HUES48 (cell line): ENCODE results near the gene ADGRF5.
A peak's percentile ranks its signal among the peaks of the same experiment; 100 is the strongest.

Source experiments
- H3K27ac ChIP-seq: one replicate; pipeline ENCODE4 v1.7.0; 2013; ENCODE audit warnings: low read depth, low read length, inconsistent platforms
- H3K27me3 ChIP-seq: 2 replicates; pipeline ENCODE4 v1.6.1; 2013; ENCODE audit warnings: mild to moderate bottlenecking, low read length; ENCODE audit not compliant: control insufficient read depth, insufficient read depth
- H3K36me3 ChIP-seq: 2 replicates; pipeline ENCODE4 v1.6.1; 2013; ENCODE audit warnings: low read length; ENCODE audit not compliant: control insufficient read depth, insufficient read depth
- H3K4me1 ChIP-seq: 2 replicates; pipeline ENCODE4 v1.6.1; 2013; ENCODE audit warnings: mild to moderate bottlenecking, low read length; ENCODE audit not compliant: control insufficient read depth, insufficient read depth
- H3K4me3 ChIP-seq: 2 replicates; pipeline ENCODE4 v1.5.1; 2013; ENCODE audit warnings: mild to moderate bottlenecking, low read depth, low read length
- H3K9ac ChIP-seq: 2 replicates; pipeline ENCODE4 v1.6.1; 2013; ENCODE audit warnings: mild to moderate bottlenecking, low read depth, low read length, moderate library complexity
- H3K9me3 ChIP-seq: 2 replicates; pipeline ENCODE4 v1.6.1; 2013; ENCODE audit warnings: low read length; ENCODE audit not compliant: control insufficient read depth, insufficient read depth

ADGRF5 gene

GRCh38 chr6:46894433-46894832 is 27.3 kb downstream of the ADGRF5 start:
- Histone ChIP-seq H3K36me3 (no peaks in the 10 kb centered on the region), H3K4me3 (no peak overlapping the region), H3K9ac (no peak overlapping the region), H3K9me3 (no peaks in the 10 kb centered on the region), H3K27ac (no peak overlapping the region), H3K27me3 (no peaks in the 10 kb centered on the region), H3K4me1 (no peaks in the 10 kb centered on the region)

GRCh38 chr6:46893648-46894047 is 28.1 kb downstream of the ADGRF5 start:
- Histone ChIP-seq H3K27me3 (no peaks in the 10 kb centered on the region), H3K4me3 (no peak overlapping the region), H3K36me3 (no peaks in the 10 kb centered on the region), H3K4me1 (no peaks in the 10 kb centered on the region), H3K27ac (no peak overlapping the region), H3K9me3 (no peaks in the 10 kb centered on the region), H3K9ac (no peak overlapping the region)

GRCh38 chr6:46891252-46891795 is 30.4 kb downstream of the ADGRF5 start:
- Histone ChIP-seq H3K9me3 (no peaks in the 10 kb centered on the region), H3K36me3 (no peaks in the 10 kb centered on the region), H3K27me3 (no peaks in the 10 kb centered on the region), H3K4me1 (no peaks in the 10 kb centered on the region), H3K27ac (no peak overlapping the region), H3K4me3 (no peak overlapping the region), H3K9ac (no peak overlapping the region)

GRCh38 chr6:46888578-46888977 is 33.2 kb downstream of the ADGRF5 start:
- Histone ChIP-seq H3K27me3 (no peaks in the 10 kb centered on the region), H3K36me3 (no peaks in the 10 kb centered on the region), H3K27ac (no peak overlapping the region), H3K4me1 (no peaks in the 10 kb centered on the region), H3K9ac (no peak overlapping the region), H3K9me3 (no peaks in the 10 kb centered on the region), H3K4me3 (no peak overlapping the region)

- Histone ChIP-seq H3K27me3 (no peaks in the 10 kb centered on the region), H3K9ac (no peak overlapping the region), H3K36me3 (no peaks in the 10 kb centered on the region), H3K4me1 (no peaks in the 10 kb centered on the region), H3K4me3 (no peak overlapping the region), H3K9me3 (no peaks in the 10 kb centered on the region), H3K27ac (no peak overlapping the region)
Observed at GRCh38 chr6:46888031-46888430, 33.7 kb downstream of the ADGRF5 start.

- Histone ChIP-seq H3K4me1 (no peaks in the 10 kb centered on the region), H3K9ac (no peak overlapping the region), H3K27me3 (no peaks in the 10 kb centered on the region), H3K4me3 (no peak overlapping the region), H3K9me3 (no peaks in the 10 kb centered on the region), H3K27ac (no peak overlapping the region), H3K36me3 (no peaks in the 10 kb centered on the region)
Observed at GRCh38 chr6:46882645-46883044, 39.1 kb downstream of the ADGRF5 start.

GRCh38 chr6:46879003-46879402 is 42.7 kb downstream of the ADGRF5 start:
- no peaks in the 10 kb centered on the region for H3K9me3 ChIP-seq
- H3K9ac ChIP-seq, result no peak overlapping the region
- peaks cover 8% of the 10 kb centered on the region for H3K4me1 ChIP-seq
- no peak overlapping the region for H3K4me3 ChIP-seq
- no peaks in the 10 kb centered on the region for H3K27me3 ChIP-seq
- H3K36me3 ChIP-seq, result no peaks in the 10 kb centered on the region
- no peak overlapping the region for H3K27ac ChIP-seq

- no peaks in the 10 kb centered on the region for H3K9me3 ChIP-seq
- no peaks in the 10 kb centered on the region for H3K36me3 ChIP-seq
- H3K27ac ChIP-seq, result no peak overlapping the region
- H3K4me3 ChIP-seq, result no peak overlapping the region
- H3K27me3 ChIP-seq, result no peaks in the 10 kb centered on the region
- H3K9ac ChIP-seq, result no peak overlapping the region
- peaks cover 8% of the 10 kb centered on the region for H3K4me1 ChIP-seq
Observed at GRCh38 chr6:46876126-46876525, 45.6 kb downstream of the ADGRF5 start.

- Histone ChIP-seq H3K4me3 (no peak overlapping the region), H3K27ac (no peak overlapping the region), H3K27me3 (no peaks in the 10 kb centered on the region), H3K9ac (no peak overlapping the region), H3K9me3 (no peaks in the 10 kb centered on the region), H3K36me3 (no peaks in the 10 kb centered on the region), H3K4me1 (peaks cover 9% of the 10 kb centered on the region)
Observed at GRCh38 chr6:46867411-46867810, 54.3 kb downstream of the ADGRF5 start.

GRCh38 chr6:46865221-46865620 is 56.5 kb downstream of the ADGRF5 start:
- Histone ChIP-seq H3K9me3 (no peaks in the 10 kb centered on the region), H3K9ac (no peak overlapping the region), H3K36me3 (no peaks in the 10 kb centered on the region), H3K27ac (peak overlapping the region; percentile 5), H3K4me3 (no peak overlapping the region), H3K4me1 (peaks cover 9% of the 10 kb centered on the region), H3K27me3 (no peaks in the 10 kb centered on the region)

- no peaks in the 10 kb centered on the region for H3K36me3 ChIP-seq
- no peak overlapping the region for H3K4me3 ChIP-seq
- no peak overlapping the region for H3K27ac ChIP-seq
- H3K27me3 ChIP-seq, result no peaks in the 10 kb centered on the region
- peaks cover 9% of the 10 kb centered on the region for H3K4me1 ChIP-seq
- H3K9ac ChIP-seq, result no peak overlapping the region
- H3K9me3 ChIP-seq, result no peaks in the 10 kb centered on the region
Observed at GRCh38 chr6:46863791-46864190, 57.9 kb downstream of the ADGRF5 start.

GRCh38 chr6:46862381-46862780 is 59.4 kb downstream of the ADGRF5 start:
- H3K27me3 ChIP-seq, result no peaks in the 10 kb centered on the region
- H3K9me3 ChIP-seq, result no peaks in the 10 kb centered on the region
- H3K4me1 ChIP-seq, result peaks cover 9% of the 10 kb centered on the region
- no peak overlapping the region for H3K4me3 ChIP-seq
- H3K27ac ChIP-seq, result no peak overlapping the region
- H3K36me3 ChIP-seq, result no peaks in the 10 kb centered on the region
- no peak overlapping the region for H3K9ac ChIP-seq
